OCI-LY1 (cell line): Measurements from ENCODE around the gene SLC35B2.

Source experiments
- H2AFZ ChIP-seq: fragments of 200-600 bp; sonication (generic), shearing (Covaris generic); 2 replicates; pipeline ENCODE4 v1.6.0; 2014; ENCODE audit warnings: antibody characterized with exemption, mild to moderate bottlenecking, low read length
- H3F3A ChIP-seq: fragments of 200-600 bp; sonication (generic), shearing (Covaris generic); 2 replicates; pipeline ENCODE4 v1.6.0; 2014; ENCODE audit warnings: mild to moderate bottlenecking, antibody characterized with exemption, low read length, moderate library complexity; ENCODE audit not compliant: insufficient read depth
- H3K27ac ChIP-seq: fragments of 200-600 bp; sonication (generic); 2 replicates; pipeline ENCODE4 v1.5.1; 2014; ENCODE audit warnings: low read length, mixed run types, mild to moderate bottlenecking, low read depth; ENCODE audit not compliant: poor library complexity, severe bottlenecking
- H3K27me3 ChIP-seq: fragments of 200-600 bp; sonication (generic); 2 replicates; pipeline ENCODE4 v1.6.0; 2014; ENCODE audit warnings: antibody characterized with exemption, mild to moderate bottlenecking, low read length, moderate library complexity; ENCODE audit not compliant: insufficient read depth
- H3K36me3 ChIP-seq: fragments of 200-600 bp; sonication (generic); 2 replicates; pipeline ENCODE4 v1.6.1; 2014; ENCODE audit warnings: mild to moderate bottlenecking, antibody characterized with exemption, low read length, moderate library complexity, mixed read lengths; ENCODE audit not compliant: insufficient read depth
- H3K4me1 ChIP-seq: fragments of 200-600 bp; sonication (generic); 2 replicates; pipeline ENCODE4 v1.5.1; 2014; ENCODE audit warnings: mild to moderate bottlenecking, low read length, moderate library complexity; ENCODE audit not compliant: insufficient read depth, severe bottlenecking
- H3K4me2 ChIP-seq: fragments of 200-600 bp; sonication (generic), shearing (Covaris generic); 2 replicates; pipeline ENCODE4 v1.6.1; 2014; ENCODE audit warnings: low read length
- H3K4me3 ChIP-seq: fragments of 200-600 bp; sonication (generic); 2 replicates; pipeline ENCODE4 v1.5.1; 2014; ENCODE audit warnings: low read length, low read depth, mild to moderate bottlenecking, mixed read lengths; ENCODE audit not compliant: poor library complexity, severe bottlenecking
- H3K79me2 ChIP-seq: fragments of 200-600 bp; shearing (Covaris generic); 2 replicates; pipeline ENCODE4 v1.6.1; 2016; ENCODE audit warnings: mixed run types, low read length, mixed read lengths; ENCODE audit not compliant: insufficient read depth
- H3K9ac ChIP-seq: fragments of 200-600 bp; sonication (generic), shearing (Covaris generic); 2 replicates; pipeline ENCODE4 v1.6.1; 2014; ENCODE audit warnings: mild to moderate bottlenecking, low read length, mixed read lengths
- H3K9me2 ChIP-seq: fragments of 200-600 bp; sonication (generic), shearing (Covaris generic); 2 replicates; pipeline ENCODE4 v1.6.1; 2014; ENCODE audit warnings: low read depth, mild to moderate bottlenecking, low read length, mixed read lengths
- H3K9me3 ChIP-seq: fragments of 200-600 bp; shearing (Covaris generic); 2 replicates; pipeline ENCODE4 v1.6.1; 2014; ENCODE audit warnings: low read length, mixed read lengths
- H4K20me1 ChIP-seq: fragments of 200-600 bp; sonication (generic), shearing (Covaris generic); 2 replicates; pipeline ENCODE4 v1.6.0; 2016; ENCODE audit warnings: mild to moderate bottlenecking, low read length; ENCODE audit not compliant: insufficient read depth
- CTCF ChIP-seq: fragments of 200-600 bp; sonication (generic), shearing (Covaris generic); IDR thresholded peaks from 2 replicates; pipeline ENCODE4 v1.5.1; 2017; ENCODE audit warnings: mild to moderate bottlenecking, antibody characterized with exemption, low read length, moderate library complexity, mixed read lengths
- EZH2 ChIP-seq: fragments of 200-600 bp; sonication (generic), shearing (Covaris generic); IDR thresholded peaks from 2 replicates; pipeline ENCODE4 v1.8.0; 2017; ENCODE audit warnings: borderline replicate concordance, mixed run types, mild to moderate bottlenecking, antibody characterized with exemption, low read length, moderate library complexity, mixed read lengths

Gene SLC35B2

GRCh38 chr6:44267252-44267651 lies 9.9 kb upstream of the SLC35B2 start:
- no peak overlapping the region for H2AFZ ChIP-seq
- H3K4me2 ChIP-seq, result no peak overlapping the region

GRCh38 chr6:44266347-44266746 lies 9.0 kb upstream of the SLC35B2 start:
- Histone ChIP-seq H4K20me1 (no peaks in the 10 kb centered on the region), H3K4me2 (no peak overlapping the region), H3K36me3 (peaks cover 12% of the 10 kb centered on the region; the same call in 1 of the 2 replicates), H3K9me3 (no peaks in the 10 kb centered on the region), H3F3A (no peaks in the 10 kb centered on the region), H3K27me3 (0 out of 2 replicates have a peak, but pooled peaks cover 6% of the 10 kb centered on the region), H3K9ac (no peak overlapping the region), H3K4me3 (no peak overlapping the region), H2AFZ (no peak overlapping the region), H3K27ac (no peak overlapping the region), H3K4me1 (peaks cover 38% of the 10 kb centered on the region), H3K79me2 (no peaks in the 10 kb centered on the region), H3K9me2 (no peaks in the 10 kb centered on the region)
- TF ChIP-seq EZH2 (no peak), CTCF (no peak)

More at GRCh38 chr6:44267252-44267651, 9.9 kb upstream of the SLC35B2 start:
- Histone ChIP-seq H3K27ac (no peak overlapping the region), H3K27me3 (0 out of 2 replicates have a peak, but pooled peaks cover 6% of the 10 kb centered on the region), H3K36me3 (peaks cover 4% of the 10 kb centered on the region; the same call in 1 of the 2 replicates), H3K4me1 (peaks cover 31% of the 10 kb centered on the region), H3K4me3 (no peak overlapping the region), H3K9ac (no peak overlapping the region), H3K9me2 (no peaks in the 10 kb centered on the region), H4K20me1 (no peaks in the 10 kb centered on the region), H3F3A (no peaks in the 10 kb centered on the region), H3K9me3 (no peaks in the 10 kb centered on the region), H3K79me2 (no peaks in the 10 kb centered on the region)
- TF ChIP-seq CTCF (no peak), EZH2 (no peak)

DNA sequence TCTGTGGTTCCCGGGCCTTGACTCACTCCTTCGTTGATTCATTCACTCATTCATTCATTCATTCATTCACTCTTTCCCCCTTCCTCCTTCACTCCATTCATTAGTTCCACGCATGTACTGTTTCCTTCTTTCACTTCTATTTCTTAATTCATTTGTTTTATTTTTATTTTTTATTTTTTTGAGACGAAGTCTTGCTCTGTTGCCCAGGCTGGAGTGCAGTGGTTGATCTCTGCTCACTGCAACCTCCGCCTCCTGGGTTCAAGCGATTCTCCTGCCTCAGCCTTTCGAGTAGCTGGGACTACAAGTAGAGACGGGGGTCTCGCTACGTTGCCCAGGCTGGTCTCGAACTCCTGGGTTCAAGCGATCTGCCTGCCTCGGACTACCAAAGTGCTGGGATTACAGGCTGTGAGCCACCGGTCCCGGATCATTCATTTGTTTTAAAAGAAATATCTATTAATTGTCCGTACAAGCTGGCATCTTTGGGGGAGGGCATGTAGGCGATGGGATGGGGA lies 8.4 kb upstream of the SLC35B2 start:
- H3F3A ChIP-seq, result no peaks in the 10 kb centered on the region
- peaks cover 44% of the 10 kb centered on the region for H3K4me1 ChIP-seq
- no peaks in the 10 kb centered on the region for H3K9me3 ChIP-seq
- H3K27me3 ChIP-seq, result 0 out of 2 replicates have a peak, but pooled peaks cover 6% of the 10 kb centered on the region
- H3K9ac ChIP-seq, result no peak overlapping the region
- peak overlapping the region; percentile 76 for H3K4me3 ChIP-seq
- no peak overlapping the region for H2AFZ ChIP-seq
- H3K4me2 ChIP-seq, result peak overlapping the region; percentile 91
- peaks cover 12% of the 10 kb centered on the region; the same call in 1 of the 2 replicates for H3K36me3 ChIP-seq
- no peak overlapping the region for H3K27ac ChIP-seq
- H3K9me2 ChIP-seq, result no peaks in the 10 kb centered on the region
- no peaks in the 10 kb centered on the region for H3K79me2 ChIP-seq
- TF ChIP-seq CTCF (no peak), EZH2 (no peak)
- no peaks in the 10 kb centered on the region for H4K20me1 ChIP-seq
